GM19395 (cell line): ENCODE measurements around the gene MZT2A.
"Not testable (repeated sequence)": the region's sequence is repeated elsewhere in the genome, so short reads cannot be mapped to it uniquely, and the experiment has no call there.

Experiments
- ATAC-seq: cut with Tn5 transposase; IDR thresholded peaks from one replicate; pipeline ENCODE4 v1.9.1; 2021; ENCODE audit warnings: mild to moderate bottlenecking, moderate library complexity; ENCODE audit not compliant: unreplicated experiment

Gene MZT2A

GRCh38 chr2:131492015-131492417 lies at the start of gene MZT2A:
Gene MZT2A (minus strand): TSS chr2:131492397. CDS start chr2:131492376, 21 bp downstream.
- peak; percentile 21 for ATAC-seq

GRCh38 chr2:131538856-131539255 lies 46.7 kb upstream of the MZT2A start:
- not testable (repeated sequence) for ATAC-seq

- ATAC-seq = not testable (repeated sequence)
Measured at GRCh38 chr2:131536841-131537240, 44.6 kb upstream of the MZT2A start.

- not testable (repeated sequence) for ATAC-seq
Measured at GRCh38 chr2:131535951-131536826, 44.0 kb upstream of the MZT2A start.

- no peak for ATAC-seq
Measured at GRCh38 chr2:131535526-131535925, 43.3 kb upstream of the MZT2A start.

DNA sequence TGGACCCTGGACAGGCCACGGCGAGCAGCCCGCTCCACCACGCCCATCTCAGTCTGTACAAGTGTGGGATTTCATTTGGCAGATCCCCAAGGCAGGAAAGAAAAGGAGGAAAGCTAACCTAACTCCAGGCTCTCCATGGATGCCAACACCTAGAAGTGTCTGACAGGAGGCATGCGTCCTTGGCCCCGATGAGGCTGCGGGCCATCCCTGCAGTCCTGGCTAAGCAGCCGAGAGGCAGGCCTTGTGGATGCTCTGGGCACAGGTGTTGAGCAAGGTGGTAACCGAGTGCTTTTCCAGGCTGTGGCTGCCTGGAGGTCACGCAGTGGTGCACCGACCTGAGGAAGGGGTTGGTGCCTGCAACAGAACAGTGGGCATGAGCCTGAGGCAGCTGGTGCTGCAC lies 42.8 kb upstream of the MZT2A start:
- not testable (repeated sequence) for ATAC-seq

GRCh38 chr2:131534317-131534672 lies 42.1 kb upstream of the MZT2A start:
- not testable (repeated sequence) for ATAC-seq

DNA sequence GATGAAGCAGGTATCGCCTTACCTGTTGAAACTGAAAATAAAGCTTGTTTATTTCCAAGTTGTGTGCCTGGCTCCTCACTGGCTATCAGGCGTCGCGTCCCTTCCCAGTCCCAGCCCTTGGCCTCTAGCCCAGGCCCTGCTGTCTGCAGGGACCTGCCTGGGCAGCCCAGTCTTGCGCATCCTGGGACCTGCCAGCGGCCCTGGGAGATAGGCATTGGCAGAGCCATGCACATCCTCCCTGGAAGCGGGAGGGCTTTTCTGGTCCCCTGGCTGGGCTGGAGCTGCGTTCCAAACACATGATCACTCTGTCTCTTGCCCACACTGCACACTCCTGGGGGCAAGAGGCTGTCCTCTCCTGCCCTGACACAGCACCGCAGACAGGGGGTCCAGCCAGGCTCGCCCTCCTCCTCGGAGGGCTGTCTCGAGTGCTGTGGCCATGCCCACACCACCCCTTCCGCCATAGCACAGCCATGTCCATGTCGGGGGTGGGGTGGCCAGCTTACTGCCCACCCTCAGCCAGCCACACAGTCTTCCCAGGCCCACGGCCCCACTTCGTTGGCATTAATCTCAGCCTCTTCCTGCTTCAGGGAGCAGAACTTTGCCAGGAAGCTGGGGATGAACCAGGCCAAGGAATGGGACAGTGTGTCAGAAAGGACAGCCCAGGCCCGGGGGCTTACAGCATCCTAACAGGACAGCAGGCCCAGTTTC lies 41.6 kb upstream of the MZT2A start:
- ATAC-seq = not testable (repeated sequence)

DNA sequence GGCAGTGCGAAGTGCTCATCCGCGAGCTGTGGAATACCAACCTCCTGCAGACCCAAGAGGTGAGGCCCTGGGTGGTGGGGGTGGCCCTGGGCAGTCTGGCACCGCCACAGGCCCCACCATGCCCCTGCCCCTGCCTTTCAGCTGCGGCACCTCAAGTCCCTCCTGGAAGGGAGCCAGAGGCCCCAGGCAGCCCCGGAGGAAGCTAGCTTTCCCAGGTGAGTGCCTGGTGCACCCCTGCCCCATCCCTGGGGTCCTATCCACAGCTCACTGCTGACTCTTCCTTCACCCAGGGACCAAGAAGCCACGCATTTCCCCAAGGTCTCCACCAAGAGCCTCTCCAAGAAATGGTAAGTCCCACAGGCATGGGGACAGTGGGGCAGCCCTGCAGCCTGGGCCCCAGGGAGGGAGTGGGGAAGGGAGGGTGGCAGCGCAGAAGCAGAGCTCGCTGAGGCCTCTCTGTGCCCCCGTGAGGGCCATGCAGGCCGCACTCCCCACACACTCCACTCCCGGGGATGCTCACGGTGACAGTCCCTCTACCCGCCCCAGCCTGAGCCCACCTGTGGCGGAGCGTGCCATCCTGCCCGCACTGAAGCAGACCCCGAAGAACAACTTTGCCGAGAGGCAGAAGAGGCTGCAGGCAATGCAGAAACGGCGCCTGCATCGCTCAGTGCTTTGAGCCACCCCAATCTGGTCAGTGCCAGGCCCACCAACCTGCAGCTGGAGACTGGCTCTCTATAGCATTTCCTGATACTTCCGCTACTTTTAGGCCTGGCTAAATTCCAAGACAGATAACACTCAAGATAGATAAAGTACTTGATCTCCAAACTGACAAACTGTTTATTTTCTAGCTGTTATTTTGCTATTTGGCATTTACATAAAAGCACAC lies 40.8 kb upstream of the MZT2A start:
- ATAC-seq = not testable (repeated sequence)

DNA sequence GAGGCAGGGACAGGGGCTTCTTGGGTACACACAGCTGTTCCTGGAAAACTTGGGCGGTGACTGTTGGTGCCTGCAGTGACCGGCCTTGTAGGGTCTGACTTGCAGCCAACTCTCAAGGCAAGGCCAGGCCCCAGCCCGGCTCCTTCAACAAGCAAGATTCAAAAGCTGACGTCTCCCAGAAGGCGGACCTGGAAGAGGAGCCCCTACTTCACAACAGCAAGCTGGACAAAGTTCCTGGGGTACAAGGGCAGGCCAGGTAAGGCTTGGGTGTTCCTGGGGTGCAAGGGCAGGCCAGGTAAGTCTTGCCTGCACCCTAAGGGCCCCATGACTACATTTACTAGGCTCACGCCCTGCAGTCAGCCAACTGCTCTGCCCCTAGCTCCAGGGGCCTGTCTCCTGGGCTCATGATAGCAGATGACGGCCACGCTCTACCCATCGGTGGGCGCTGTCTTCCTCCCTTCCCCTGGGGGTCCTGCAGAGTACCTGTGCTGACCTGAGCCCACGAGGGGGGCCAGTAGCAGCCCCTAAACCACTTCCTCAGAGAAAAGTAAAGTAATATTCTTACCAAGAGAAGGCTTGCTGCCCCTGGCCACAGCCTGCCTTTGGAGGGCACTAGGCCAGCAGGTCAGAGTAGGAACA lies 39.5 kb upstream of the MZT2A start:
- not testable (repeated sequence) for ATAC-seq

DNA sequence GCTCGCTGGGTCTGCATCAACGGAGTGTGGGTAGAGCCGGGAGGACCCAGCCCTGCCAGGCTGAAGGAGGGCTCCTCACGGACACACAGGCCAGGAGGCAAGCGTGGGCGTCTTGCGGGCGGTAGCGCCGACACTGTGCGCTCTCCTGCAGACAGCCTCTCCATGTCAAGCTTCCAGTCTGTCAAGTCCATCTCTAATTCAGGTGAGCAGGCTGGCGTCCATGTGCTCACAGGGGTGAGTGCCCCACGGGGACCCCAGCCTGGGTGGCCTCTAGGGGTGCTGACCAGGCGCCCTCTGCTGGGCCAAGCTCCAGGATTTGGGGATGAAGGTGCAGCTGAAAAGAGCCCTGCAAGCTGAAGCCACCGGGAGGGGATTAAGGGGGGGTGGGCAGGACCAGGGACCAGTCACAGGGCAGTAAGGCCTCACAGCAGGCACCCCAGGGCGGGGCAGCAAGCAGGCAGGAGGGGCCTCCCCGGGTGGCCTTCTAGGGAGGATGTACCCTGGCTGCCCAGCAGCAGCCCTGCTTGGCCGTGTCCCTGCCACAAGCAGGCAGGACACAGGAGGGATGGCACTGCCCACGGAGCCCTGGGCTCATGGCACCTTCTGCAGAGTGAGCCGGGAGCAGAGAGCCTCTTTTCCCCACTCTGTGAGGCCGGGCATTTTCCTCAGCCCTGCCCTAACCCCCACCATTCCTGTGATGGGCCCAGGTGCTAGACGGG lies 38.6 kb upstream of the MZT2A start:
- ATAC-seq = not testable (repeated sequence)

DNA sequence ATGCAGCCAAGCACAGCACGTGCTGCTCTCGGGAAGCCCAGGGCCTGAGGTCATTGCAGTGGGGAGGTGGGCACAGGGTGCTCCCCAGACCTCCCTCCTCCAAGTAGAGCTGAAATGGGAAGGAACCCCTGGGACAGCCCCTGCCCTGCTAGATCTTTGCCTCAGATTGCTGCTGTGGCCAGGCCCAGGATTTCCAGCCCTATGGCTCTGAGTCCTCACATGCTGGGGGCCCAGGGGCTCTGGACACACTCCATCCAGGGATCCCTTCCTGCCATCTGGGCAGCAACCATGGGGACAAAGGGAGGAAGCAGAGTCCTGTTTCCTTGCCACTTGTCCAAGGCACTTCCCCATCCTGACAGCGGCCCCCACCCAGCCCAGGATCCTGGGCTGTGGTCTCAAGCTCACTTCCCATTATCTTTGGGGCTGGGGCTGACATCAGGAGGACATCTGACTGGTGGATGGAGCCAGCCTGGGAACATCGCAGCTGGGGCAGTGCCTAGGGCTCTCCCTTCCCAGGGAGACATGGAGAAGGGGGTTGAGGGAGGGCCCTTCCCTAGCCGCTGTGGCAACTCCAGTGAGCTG lies 37.8 kb upstream of the MZT2A start:
- peak; percentile 1 for ATAC-seq

DNA sequence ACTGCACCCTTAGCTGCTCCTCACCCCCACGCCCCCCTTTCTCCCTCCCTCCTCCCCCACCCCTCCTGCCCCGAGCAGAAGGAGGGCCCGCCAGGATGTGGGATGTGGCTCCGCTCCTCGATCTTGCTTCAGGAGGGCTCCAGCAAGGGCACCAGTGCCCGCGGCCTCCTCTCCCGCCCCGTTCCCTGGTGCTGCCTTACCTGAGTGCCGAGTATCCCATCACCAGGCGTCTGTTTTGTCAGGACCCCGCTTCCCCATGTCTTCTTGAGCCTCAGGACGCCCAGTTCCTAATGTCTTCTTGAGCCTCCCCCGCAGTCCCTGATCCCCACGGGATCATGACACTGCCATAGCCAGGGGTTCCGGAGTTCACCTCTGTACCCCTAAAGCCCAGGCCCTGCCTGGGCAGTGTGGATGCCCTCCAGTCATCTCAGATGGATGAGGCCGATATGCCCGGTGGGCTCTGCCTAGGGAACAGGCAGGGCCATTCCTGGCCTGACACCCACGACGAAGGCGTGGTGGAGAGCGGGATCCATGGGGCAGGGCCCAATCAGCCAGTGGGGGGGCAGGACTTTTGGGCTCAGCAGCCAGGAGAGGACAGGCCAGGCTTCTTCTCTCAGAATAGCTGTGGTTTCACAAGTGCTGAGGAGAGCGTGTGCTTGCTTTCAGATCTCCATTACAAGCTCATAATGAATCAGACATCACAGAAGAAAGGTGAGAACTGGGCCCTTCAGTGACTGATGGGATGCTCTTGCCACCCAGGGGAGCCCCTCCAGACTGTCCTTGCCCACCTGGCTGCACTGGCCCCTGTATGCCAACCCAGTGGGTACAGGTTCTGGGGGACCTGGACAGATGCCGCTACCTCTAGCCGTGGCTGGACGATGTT lies 37.0 kb upstream of the MZT2A start:
- peak; percentile 69 for ATAC-seq

GRCh38 chr2:131527131-131528001 lies 35.2 kb upstream of the MZT2A start, which contains the start of gene CCDC74A:
Gene CCDC74A (plus strand): TSS chr2:131527888. CDS start chr2:131527971, 83 bp downstream.
- ATAC-seq = peak; percentile 82

DNA sequence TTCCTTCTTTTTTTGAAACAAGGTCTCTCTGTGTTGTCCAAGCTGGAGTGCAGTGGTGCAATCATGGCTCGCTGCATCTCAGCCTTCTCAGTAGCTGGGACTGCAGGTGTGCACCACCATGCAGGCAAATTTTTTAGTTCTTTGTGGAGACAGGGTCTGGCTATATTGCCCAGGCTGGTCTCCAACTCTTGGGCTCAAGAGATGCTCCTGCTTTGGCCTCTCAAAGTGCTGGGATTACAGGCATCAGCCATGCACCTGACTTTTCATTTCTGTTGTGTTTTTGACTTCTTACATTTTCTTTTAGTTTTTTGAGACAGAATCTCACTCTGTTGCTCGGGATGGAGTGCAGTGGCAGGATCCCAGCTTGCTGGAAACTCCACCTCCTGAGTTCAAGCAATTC lies 33.1 kb upstream of the MZT2A start:
- ATAC-seq = not testable (repeated sequence)

- ATAC-seq = no peak
Measured at GRCh38 chr2:131521961-131522781, 30.0 kb upstream of the MZT2A start.

DNA sequence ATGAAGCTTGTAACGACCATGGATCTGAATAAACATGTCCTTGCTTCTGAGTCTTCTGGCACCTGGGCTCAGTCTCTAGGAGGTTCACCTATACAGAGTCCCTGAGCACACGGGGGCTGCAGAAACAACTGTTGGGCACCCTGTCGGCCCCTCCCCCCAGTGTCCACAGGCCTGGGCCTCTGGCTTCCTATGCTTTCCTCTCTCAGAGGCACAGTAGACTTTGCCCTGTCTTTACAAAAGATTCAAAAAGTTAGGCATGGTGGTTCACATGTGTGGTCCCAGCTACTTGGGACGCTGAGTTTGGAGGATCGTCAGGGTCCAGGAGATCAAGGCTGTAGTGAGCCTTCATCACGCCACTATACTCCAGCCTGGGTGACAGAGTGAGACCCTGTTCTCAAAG lies 29.3 kb upstream of the MZT2A start:
- not testable (repeated sequence) for ATAC-seq
